COLO829 (cell line): ENCODE results near the gene CHN2.

ENCODE experiments used
- DNase-seq: peaks from one replicate; pipeline ENCODE4 v3.0.0; 2012; ENCODE audit warnings: low spot score

Gene CHN2

GRCh38 chr7:29310625-29311024, 116.0 kb downstream of the CHN2 start:
- no peak for DNase-seq

- DNase-seq = no peak
Measured at GRCh38 chr7:29311314-29311713, 116.7 kb downstream of the CHN2 start.

DNA sequence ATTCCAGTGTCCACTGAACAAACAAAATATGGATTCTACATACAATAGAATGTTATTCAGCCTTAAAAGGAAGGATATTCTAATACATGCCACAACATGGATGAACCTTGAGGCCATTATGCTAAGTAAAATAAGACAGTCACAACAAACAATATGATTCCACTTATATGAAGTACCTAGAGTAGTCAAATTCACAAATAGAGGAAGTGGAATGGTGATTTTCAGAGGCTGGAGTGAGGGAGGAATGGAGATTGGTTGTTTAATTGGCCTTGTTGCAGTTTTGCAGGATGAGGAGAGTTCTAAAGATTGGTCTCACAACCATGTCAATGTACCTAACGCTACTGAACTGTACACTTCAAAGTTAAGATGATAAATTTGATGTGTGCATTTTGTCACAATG, 119.6 kb downstream of the CHN2 start:
- no peak for DNase-seq

DNA sequence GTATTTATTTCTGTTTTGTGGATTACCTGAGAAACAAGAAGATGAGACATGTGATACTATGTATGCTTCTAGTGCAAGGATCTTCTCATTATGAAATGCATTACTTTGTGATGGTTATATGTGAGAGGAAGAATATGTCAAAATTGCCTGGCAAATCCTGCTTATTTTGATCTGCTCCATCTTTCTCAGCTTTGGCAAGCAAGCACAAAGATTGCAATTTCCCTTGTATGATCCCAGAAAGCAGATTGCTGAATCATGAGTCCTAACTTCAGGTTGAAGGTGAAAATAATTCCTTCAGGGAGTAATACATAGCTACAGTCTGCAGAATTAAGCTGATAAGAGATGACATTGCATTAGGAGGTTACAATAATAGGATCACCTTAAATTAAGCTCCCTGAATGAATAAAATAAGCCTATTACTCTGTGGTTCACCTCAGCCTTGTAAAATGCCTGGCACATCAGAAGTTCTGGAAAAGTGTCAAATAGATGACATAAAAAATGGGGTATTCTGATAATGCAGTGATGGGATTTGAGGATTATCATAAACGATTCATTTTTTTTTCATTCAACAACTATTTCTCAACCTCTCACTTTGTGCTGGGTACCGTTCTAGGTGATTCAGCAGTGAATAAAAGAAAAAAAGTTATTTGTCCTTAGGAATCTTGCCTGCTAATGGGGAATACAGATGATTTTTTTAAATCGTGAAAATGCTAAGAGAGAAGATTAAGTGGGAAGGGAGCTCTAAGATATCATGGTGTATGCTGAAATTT, 120.7 kb downstream of the CHN2 start:
- no peak for DNase-seq

GRCh38 chr7:29315892-29316270, 121.3 kb downstream of the CHN2 start:
- no peak for DNase-seq

DNA sequence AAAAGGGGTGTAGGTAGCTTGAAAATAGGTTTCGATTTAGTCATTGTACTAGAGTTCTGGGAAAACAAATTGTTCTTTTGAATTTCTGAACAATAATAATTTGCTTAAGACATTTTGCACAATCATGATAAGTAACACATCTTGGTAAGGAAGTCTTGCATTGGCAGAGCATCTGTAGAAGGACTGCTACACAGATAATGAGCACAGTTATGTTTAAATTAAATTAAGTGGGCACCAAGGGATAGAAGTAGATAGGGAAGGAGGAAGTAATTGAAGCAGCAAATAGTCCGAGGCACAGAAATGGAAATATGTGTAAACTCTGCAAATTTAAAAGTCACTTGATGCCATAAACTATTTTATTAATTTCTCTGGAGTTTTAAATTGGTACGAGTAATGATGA, 122.4 kb downstream of the CHN2 start:
- DNase-seq = no peak

- no peak for DNase-seq
Measured at GRCh38 chr7:29318853-29319718, 124.5 kb downstream of the CHN2 start.

GRCh38 chr7:29319719-29320521, 125.3 kb downstream of the CHN2 start:
- peak; percentile 27 for DNase-seq

DNA sequence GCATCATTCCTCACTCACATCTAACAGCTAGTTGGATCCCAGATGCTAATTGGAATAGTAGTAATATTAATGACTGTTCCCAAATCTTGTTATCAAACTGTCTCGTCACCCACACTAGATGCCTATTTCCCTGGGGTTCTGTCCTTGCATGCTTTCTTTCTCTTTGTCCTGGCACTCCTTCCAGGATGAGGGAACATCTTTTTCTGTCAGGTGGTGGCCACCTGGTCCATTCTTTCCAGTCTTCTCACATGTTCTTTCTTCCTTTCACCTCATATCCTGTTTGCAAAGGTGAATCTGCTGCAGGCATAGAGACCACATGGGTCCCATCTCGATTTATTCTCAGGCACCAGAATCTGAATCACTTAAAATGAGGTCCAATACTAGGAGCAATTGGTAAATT, 126.0 kb downstream of the CHN2 start:
- DNase-seq = no peak

GRCh38 chr7:29322023-29322712, 127.6 kb downstream of the CHN2 start:
- no peak for DNase-seq

DNA sequence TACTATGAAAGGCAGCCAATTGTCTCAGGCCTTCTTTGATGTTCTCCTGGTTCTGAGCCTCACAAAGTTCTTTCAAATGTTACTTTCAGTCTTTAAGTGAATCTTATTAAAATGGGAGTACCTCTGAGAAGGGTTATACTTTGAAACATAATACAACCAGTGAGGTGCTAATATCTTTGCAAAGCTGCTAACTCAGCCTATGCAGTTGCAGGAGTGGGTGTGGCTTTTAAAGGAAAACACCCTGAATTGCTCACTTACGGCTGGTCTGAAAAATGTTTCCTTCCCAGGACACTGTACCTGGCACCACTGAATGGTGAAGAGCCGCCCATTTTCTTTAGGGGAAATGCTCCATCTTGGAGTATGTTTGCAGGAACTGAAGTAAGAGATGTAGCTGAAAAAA, 130.9 kb downstream of the CHN2 start:
- no peak for DNase-seq

DNA sequence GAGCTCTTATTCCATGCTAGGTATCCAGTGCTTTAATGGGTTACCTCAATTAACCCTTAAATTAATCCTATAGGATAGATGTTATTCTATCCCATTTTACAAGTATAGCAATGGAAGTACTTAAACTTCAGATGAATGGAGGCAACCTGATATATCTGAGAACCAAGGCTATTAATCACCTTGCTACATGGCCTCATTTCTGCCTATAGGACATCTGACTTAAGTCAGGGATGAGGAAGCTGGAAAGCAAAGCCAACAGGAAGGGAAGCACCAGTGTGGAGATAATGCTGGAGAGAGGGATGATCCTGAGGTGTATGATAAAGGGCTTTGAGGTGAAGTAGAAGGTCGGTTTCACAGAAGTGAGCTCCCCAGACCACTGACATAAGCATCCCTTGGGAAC, 132.3 kb downstream of the CHN2 start:
- DNase-seq = no peak

GRCh38 chr7:29327455-29327854, 132.9 kb downstream of the CHN2 start:
- no peak for DNase-seq

GRCh38 chr7:29328045-29328444, 133.5 kb downstream of the CHN2 start:
- no peak for DNase-seq

DNA sequence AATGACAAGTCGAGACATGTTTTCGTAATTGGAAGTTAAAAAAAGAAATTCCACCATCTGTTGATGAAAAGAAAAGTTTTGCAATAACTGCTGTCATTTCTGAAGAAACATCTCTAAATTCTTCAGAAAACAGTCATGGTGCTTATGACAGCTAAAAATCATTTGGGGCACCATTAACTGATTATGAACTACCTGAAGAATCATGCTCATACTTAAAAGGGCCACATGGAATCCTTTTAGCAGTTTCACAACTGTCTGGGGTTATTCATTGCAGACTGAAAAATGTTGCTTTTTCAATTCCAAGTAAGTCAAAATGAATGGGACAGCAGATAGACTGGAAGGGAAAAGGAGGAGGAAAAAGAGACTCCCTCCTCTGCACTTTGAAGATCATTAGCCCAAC, 134.2 kb downstream of the CHN2 start:
- DNase-seq = no peak

GRCh38 chr7:29329686-29330085, 135.1 kb downstream of the CHN2 start:
- DNase-seq = no peak

GRCh38 chr7:29330136-29330535, 135.6 kb downstream of the CHN2 start:
- DNase-seq = no peak

- DNase-seq = no peak
Measured at GRCh38 chr7:29331163-29331562, 136.6 kb downstream of the CHN2 start.

DNA sequence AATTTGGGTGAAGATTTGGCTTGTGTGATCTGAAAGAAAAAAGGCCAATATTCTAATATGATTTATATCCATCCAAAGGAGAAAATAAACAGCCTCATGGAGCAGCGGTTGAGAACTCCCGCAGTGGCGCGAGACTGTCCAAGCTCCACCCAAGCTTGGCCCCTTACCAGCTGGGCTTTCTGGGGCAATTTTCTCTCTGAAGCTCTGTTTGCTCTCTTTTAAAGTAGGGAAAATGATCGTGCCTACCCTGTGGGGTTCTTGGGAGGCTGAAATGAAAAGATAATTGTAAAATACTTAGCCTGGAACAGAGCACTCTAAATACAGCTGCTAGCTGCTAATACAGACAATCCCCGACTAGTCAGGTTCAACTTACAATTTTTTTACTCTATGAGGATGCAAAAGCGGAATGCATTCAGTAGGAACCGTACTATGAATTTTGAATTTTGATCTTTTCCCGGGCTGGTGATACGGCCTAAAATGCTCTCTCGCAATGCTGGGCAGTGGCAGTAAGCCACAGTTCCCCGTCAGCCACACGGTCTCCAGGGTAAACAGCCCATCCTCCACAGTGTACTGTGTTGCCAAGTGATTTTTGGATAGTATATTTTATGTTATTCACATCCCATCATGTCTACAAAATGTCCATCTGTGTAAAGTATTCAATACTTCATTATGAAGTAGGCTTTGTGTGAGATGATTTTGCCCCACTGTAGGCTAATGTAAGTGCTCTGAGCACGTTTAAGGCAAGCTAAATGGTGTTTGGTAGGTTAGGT, 137.7 kb downstream of the CHN2 start:
- DNase-seq = no peak

DNA sequence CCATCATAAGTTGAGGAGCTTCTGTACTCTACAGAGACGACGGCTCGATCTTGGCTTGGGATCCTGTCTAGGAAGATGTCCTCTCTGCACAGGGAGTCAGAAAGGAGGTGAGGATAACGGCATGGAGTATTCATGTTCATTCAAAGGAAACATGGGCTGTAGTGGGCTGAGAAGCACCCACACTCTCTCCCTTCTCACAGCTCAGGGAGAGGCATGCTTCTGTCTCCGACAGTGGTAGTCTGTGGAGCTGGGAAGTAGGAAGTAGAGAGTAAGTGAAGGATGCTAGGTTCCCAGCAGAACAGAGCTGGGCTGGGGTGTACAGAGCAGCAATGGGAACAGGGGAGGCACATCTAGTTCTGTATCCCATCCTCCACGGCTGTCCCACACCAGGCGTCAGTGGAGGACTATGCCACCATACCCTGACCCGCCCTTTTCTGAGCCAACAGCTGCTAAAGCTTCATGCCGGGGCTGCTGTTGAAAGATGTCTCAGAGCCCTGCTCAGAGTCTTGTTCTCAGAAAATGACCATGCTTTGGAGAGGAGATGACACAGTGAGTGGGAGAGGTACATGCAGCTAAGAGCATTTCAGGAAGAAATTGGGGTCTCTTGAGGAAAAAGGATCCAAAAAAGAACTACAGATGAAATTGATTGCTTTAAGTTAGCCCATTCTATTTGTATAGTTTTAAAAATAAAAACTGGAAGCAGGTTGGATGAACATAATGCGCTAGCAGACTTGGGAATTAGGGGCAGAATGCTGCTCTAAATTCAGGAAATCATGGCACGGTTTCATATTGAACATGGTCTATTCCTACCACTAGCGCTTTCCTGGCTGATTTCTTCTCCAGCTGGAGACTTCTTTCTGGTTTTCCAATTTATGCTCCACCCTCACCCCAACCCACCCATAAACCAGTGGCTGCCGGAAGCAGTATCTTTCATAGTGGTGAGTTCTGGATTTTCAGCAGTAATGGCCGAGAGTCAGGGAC, 138.6 kb downstream of the CHN2 start:
- no peak for DNase-seq
